ENCODE data around the gene R3HDM4.
"Not testable (repeated sequence)": the region's sequence is repeated elsewhere in the genome, so short reads cannot be mapped to it uniquely, and the experiment has no call there.

R3HDM4 gene

GRCh38 chr19:854549-854948 lies 58.5 kb downstream of the R3HDM4 start:
- DNase-seq (ENCODE audit: low read depth): no peak

GRCh38 chr19:853614-854220 lies 59.3 kb downstream of the R3HDM4 start:
- DNase-seq (ENCODE audit: low read depth): not testable (repeated sequence)

- DNase-seq (ENCODE audit: low read depth): no peak
Observed at GRCh38 chr19:853014-853585, 59.9 kb downstream of the R3HDM4 start.

GRCh38 chr19:852136-853013 lies 60.6 kb downstream of the R3HDM4 start, which contains the start of gene ELANE:
Gene ELANE (plus strand): TSS chr19:852303. CDS start chr19:852329, 26 bp downstream.
- no peak for DNase-seq (ENCODE audit: low read depth)

GRCh38 chr19:850979-851335 lies 62.1 kb downstream of the R3HDM4 start:
- no peak for DNase-seq (ENCODE audit: low read depth)

- DNase-seq (ENCODE audit: low read depth): no peak
Observed at GRCh38 chr19:850221-850978, 62.6 kb downstream of the R3HDM4 start.

DNA sequence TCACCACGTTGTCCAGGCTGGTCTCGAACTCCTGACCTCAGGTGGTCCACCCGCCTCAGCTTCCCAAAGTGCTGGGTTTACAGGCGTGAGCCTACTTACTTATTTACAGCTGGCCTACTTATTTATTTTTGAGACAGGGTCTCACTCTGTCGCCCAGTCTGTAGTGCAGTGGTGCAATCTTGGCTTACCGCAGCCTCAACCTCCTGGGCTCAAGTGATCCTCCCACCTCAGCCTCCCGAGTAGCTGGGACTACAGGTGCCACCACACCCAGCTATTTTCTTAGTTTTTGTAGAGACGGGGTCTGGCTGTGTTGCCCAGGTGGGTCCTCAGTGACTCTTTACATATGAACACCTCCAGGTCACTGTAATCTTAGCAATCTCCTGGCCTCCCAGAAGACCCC lies 63.8 kb downstream of the R3HDM4 start:
- not testable (repeated sequence) for DNase-seq (ENCODE audit: low read depth)

- DNase-seq (ENCODE audit: low read depth): no peak
Observed at GRCh38 chr19:848386-848921, 64.6 kb downstream of the R3HDM4 start.

All from stimulated activated CD8-positive, alpha-beta memory T cell treated with anti-CD3 and anti-CD28 coated beads, Interleukin-15, amount 100 ng/mL, for 1 hour (primary cell).